ENCODE results near the gene ADARB1.

The ADARB1 gene

DNA sequence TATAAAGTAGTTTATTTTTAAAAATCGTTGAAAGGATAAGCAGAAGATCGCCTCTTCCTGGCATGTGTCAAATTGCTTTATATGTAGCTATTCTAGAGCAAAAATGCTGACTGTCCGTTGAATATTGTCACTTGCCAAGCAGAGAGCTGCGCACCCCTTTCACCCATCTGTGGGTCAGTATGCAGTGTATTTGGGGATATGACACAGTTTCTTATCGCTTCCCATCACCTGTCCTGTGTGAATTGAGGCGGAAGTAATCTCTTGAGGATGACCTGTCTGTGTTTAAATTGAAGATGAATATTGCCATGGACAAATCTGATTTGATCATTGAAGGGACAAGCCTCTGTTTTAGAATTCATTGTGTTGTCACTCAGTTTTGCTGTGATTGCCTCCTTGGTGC, 161.1 kb downstream of the ADARB1 start:
- no peak for DNase-seq

DNA sequence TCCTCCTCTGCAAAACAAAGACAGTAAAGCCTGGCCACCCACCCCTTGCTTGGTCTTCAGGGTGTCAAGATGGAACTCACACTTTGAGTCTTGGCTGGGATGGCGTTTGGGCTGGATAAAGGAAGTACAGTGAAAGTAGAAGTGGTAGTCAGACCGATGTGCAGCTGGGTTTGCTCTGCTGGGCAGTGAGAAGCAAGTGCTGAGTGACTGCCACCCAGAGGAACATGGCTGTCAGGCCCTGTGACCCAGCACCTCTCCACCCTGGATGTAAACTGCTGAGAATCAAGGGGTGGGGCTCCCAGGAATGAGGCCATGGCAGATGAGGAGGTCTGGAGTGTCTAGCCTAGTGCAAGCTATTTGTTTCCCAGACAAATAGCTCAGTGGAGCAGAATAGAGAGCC, 162.1 kb downstream of the ADARB1 start:
- DNase-seq = no peak

DNA sequence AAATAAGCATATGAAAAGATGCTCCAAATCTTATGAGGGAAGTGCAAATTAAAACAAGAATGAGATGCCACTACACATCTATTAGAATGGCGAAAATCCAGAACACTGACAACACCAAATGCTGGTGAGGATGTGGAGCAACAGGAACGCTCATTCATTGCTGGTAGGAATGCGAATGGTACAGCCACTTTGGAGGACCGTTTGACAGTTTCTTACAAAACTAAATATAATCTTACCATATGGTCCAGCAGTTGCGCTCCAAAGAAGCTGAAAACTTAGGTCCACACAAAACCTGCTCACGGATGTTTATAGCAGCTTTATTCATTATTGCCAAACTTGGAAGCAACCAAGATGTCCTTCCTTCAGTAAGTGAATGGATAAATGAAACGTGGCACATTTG, 163.0 kb downstream of the ADARB1 start:
- no peak for DNase-seq

DNA sequence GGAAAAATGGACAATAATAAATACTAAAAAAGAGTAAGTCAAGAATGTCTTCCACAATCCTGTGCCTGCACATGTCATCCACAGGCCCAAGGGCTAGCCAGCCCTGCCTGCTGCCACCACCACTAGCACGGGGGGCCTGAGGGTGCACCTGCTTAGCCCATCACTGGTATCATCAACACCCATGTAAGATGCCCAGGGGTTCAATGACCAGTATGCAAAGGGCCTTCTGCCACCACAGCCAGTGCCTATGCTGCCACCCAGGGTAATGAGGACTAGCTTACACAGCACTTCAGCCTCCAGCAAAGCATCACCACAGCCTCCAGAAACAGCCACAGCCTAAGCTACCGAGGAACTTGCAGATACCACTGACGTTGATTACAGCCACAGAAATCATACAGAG, 167.0 kb downstream of the ADARB1 start:
- no peak for DNase-seq

DNA sequence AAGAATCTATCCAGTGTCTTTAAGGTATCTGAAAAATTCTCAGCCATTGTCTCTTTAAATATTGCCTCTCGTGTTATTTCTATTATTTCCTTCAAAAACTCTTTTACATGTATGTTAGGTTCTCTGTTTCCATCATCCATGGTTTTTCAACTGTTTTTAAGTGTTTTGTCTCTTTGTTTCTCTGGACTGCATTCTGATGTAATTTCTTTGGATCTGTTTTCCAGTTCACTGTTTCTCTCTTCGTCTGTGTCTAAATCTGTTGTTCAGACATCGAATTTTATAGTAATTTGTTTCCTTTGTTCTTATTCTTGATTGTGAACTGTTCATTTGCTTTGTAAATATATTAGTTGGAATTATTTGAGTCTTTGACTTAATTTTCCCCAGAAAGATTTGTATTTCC, 169.2 kb downstream of the ADARB1 start:
- DNase-seq = no peak

DNA sequence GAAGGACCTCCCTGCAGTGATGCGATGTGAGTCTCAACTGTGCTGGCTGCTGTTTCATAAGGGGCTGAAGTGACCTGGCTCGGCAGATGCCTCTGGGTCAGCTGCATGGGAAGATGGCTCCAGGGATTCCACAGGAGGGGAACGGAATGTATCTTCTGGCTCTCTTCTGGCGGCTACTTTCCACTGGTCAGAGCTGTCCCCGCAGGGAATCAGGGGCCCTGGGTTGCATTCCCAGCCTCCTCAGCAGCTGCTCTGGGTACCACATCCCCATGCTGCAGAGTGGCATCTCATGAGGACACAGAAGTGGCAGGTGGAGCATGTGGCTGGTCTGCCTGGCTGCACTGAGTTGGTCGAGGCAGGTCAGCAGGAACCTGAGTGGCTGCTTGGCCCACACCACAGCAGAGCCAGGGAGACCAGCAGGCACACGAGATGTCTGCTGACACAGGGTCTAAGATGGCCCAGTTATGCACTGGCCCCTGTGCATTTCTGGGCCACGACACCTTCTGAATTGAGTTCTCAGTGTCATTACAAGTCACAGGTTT, 170.5 kb downstream of the ADARB1 start:
- DNase-seq = no peak

DNA sequence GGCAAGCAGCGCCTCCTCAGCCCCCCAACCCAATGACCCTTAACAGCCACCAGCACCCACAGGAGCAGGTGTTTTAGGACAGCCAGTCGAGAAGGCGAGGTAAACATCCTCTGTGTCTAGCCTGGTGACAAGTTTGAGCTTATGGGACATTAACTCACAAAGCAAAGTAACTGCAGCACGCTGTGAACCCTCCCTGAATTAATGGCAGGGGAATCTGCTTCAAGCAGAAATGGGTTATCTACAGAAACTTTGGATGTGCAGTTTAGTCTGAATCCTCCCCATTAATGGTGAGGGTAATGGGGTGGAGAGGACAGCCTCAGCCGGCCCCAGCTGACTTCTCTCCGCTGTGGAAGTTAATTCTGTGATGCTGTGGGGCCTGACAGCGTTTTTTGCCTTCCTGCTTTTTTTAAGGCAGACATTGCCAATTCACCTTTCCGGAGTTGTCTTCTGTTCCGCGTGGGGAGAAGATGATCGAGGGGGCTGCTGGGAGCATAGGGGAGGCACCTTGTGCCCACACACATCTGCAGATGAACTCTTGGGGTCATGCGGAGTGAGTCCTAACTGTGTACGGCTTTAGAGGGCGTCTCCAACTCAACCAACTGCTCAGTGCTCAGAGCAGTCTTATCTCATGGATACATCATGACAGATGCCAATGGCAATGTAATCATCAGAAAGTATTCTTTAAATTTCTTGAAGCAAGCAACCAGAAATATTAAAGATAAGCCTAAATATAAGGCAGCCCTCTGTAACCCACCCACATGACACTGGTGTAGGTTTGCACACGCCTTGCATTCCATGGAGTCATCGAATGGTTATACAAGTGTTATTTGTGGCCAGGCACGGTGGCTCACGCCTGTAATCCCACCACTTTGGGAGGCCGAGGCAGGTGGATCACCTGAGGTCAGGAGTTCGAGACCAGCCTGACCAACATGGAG, 172.3 kb downstream of the ADARB1 start:
- no peak for DNase-seq

DNA sequence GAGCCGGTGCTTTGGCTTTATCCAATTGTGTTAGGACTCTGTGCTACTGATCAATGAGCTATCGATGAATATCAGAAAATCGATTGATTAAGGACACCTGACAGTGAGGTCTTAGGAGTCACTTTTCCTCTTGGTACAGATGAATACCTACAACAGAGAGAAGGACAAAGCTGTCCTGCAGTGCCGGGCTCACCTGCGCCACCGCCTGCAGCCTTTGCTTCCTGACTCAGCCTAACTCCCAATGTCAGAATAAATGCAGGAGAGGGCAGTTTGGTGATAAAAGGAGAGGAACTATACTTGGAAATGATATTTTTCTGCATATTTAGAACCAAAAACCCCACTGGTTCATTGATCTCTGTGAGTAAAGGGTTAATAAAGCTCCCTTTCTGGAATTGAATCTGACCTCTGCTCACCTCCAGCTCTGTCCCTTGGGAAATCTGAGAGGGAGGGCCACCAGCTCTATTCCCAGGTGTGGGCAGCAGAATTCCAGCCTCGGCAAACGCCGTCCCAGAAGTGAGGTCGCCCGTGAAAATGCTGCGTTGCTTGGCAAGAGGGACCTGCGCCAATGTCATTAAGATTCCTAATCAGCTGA, 174.0 kb downstream of the ADARB1 start:
- DNase-seq = no peak

DNA sequence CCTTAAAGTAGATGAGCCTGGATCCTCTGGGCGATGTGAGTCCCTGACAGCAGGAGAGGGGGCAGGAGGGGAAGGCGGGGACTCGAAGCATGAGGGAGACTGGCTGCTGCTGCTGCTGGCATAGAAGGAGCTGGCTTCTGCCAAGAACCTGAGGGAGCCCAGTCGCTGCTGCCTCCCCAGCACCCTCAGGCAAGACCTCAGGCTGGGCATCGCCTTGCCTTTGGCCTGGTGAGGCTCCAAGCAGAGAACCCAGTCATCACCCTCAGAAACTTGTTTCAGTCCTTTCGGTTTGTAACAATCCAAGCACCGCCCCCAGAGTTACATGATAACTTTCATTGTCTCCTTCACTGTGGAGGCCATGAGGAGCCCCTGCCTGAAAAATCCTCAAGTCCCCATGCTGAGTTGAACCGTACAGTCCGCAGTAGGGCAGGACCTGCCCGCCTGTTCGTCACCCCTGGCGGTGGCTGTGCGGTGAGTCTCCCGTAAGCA, 174.6 kb downstream of the ADARB1 start:
- peak; percentile 6 for DNase-seq

DNA sequence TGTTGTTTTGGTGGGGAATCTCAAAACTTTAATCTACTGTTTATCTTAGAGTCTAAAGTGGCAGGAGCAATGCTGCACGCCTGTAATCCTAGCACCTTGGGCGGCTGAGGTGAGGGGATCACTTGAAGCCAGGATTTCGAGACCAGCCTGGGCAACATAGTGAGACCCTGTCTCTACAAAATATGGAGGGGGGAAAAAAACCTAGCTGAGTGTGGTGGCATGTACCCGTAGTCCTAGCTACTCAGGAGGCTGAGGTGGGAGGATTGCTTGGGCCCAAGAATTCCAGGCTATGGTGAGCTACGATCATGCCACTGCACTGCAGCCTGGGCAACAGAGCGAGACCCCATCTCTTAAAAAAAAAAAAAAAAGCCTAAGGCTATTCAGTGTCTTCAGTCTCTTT, 175.2 kb downstream of the ADARB1 start:
- no peak for DNase-seq

DNA sequence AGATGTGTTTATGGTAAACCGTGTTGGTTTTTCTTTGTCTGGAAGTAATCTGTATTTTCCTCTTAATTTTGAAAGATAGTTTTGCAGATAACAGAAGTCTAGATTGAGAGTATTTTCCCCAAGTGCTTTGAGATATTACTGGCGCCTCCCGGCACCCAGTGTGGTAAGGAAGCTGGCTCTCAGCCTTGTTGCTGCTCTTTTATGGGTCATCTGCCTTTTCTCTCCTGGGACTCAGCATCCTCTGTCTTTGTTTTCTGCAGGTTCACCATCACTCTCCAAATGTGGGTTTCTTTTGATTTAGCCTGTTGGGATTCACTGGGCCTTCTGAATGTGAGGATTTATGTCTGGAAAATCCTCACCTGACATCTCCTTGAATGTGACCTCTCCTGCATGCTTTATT, 175.9 kb downstream of the ADARB1 start:
- DNase-seq = no peak

DNA sequence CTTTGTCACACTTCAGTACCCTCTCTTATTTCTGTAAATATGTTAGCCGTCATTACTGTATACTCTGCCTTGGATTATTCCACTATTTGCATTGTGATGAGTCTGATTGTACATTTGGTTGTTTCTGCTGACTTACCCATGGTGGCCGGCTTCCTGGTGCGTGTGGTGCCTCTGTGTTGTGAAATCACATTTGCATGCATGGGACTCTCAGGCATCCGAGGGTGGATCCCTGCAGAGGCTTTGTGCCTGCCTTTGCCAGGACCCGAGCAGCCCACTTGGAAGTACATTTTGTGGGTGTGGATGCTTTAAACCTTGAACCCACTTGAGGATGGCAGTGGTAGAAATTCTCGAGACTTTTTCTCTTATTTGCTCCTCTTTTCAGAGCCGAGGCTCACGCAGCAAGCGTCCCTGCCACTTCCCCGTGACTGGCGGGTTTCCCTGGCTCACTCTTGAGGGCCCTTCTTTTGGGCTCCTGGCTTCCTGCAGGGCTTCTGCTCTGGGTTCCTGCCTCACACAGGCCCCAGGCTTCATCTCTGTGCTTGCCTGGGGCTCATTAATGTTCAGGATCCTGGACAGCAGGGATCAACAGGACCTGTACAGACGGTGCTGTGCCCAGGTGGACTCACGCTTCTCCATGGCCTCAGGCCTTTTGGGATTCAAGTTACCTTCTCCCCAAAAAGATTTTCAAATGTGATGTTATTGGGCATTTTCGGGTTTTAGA, 176.7 kb downstream of the ADARB1 start:
- no peak for DNase-seq

DNA sequence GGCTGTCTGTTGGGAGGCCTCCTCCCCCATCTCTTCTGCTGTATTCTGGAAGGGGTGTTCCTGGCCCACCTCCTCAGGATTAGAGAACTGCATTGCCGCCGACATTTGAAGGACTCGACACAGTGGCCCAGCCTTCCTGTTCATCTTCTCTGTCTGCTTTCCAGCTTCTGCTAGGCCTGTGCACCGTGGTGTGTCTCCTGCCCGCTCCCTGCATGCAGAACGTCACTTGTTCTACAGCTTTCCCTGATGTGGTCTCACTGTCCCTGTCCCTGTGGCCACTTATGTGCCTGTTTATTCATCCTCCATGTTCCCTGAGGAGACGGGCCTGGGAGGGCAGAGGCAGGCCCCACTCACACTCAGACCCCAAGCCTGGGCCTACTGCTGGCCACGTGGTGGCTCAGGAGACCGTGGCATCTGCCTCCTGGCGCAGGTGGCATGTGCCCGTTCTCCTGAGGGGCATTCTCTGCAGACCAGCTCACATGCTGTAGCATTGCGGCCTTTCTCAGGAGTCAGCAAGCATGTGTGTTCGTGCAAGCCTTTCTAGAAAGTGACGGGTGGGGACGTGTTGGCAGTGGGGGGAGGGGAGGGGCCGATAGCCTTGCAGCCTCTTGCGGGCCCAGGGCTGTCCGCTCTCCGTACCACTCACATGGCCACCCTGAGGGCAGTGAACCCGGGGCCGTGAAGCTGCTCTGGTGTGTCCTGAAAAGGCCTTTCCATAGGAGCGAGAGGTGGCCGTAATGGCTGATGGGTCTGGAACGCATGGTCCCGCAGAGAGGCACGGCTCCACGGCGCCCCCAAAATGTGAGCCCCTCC, 177.5 kb downstream of the ADARB1 start:
- no peak for DNase-seq

DNA sequence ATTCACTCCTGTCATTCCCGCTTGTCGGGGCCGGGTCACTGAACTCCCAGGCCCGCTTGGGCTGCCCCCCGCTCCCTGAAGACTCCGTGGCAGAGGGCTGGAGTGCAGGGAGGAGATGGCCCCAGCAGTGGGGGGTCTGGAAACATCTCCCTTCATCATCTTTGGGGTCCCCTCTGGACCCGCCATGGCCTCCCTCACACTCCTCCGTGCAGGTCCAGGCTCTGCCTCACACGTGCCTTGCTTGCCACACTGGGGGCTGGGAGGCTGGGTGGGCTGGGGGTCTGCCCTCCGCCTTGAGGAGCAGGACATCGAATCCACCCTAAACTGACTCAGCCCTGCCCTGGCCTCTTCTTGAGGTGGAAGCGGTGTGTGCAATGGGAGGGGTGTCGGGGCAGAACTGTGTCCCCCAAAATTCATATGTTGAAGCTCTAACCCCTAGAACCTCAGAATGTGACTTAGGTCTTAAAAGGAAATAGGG, 178.1 kb downstream of the ADARB1 start:
- no peak for DNase-seq

DNA sequence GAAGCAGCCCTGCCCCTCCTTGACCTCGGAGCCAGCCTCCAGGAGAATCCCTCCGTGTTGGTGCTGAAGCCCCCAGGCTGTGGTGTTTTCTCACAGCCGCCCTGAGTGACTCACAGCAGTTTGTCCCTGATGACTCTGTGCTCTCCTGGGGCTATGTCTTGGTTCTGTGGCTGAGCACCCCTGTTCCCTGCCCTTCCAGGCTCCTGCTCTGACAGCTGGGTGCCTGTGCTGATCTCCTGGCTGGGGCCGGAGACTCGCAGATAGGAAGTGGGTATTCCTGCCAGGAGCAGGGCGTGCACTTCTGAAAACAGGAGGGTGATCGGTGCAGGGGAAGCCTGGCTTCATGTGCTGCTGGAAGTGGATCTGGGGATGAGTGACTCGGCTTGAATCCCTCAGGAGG, 178.8 kb downstream of the ADARB1 start:
- peak; percentile 28 for DNase-seq

DNA sequence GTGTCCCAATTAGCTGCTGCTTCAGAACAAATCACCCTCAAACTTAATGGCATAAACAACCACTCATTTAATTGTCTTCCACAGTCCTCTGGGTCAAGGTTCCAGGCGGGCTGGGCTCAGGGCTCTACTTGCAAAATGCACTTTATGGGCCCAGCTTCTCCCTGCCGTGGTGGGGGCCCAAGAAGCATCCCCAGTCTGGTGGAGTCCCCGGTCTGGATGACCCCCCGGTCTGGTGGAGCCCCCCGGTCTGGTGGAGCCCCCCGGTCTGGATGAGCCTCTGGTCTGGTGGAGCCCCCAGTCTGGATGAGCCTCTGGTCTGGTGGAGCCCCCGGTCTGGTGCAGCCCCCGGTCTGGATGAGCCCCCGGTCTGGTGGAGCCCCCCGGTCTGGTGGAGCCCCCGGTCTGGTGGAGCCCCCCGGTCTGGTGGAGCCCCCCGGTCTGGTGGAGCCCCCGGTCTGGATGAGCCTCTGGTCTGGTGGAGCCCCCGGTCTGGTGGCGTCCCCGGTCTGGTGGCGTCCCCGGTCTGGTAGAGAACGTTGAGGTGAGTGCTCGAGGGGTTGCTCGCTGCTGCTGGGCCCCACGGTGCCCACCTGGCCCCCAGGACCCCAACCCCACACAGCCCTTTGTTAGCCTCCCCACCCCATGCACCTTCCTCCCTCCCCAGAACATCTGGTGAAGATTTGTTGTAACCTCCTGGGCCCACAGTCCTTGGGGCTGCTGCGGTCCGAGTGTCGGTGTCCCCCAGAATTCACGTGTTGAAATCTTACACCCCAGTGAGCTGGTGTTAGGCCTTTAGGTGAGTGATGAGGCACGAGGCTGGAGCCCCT, 179.5 kb downstream of the ADARB1 start:
- no peak for DNase-seq

DNA sequence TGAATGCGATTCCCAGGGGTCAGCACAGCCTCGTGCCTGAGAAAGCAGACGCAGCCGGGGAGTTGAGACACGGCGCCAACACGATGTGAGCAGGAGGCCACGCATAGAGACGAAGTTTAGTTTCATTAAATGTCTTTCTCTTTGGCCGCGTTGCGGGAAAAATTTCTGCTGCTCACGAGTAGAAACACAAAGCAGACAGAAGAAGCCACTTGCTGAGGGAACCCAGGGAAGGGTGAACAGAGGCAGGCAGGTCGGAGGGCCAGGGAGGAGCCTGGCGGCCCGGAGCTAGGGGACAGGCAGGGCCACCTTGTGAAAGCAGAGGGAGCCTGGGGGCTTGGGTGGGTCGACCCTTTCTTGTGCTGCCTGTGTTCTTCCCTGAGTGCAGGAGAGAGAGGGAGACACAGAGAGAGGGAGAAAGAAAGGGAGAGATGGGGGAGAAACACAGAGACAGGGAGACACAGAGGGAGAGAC, 180.1 kb downstream of the ADARB1 start:
- no peak for DNase-seq

DNA sequence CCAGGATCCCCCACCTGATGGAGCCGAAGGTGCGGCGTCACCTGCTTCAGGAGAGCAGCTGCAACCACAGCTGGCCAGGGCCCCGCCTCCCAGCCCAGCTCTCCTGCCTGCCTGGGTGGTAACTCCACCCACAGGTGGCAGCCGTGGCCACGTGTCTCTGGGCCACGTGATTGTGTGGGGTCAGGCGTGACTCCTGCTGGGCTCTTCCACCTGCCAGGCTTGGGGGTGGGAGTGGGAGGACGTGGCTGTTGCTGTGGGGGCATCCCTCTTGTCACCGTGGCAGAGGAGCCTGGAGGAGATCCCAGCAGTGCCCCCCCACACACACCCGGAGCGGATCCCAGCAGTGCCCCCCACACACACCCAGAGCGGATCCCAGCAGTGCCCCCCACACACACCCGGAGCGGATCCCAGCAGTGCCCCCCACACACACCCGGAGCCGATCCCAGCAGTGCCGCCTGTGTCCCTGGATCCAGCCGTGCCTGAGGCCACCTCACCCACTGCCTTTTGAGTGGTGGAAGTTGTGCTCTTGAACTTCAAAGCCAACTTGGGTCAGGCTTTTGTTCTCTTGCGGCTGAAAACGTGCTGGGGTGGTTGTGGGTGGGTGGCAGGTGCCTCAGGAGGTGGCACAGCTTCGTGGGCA, 181.1 kb downstream of the ADARB1 start:
- DNase-seq = no peak

DNA sequence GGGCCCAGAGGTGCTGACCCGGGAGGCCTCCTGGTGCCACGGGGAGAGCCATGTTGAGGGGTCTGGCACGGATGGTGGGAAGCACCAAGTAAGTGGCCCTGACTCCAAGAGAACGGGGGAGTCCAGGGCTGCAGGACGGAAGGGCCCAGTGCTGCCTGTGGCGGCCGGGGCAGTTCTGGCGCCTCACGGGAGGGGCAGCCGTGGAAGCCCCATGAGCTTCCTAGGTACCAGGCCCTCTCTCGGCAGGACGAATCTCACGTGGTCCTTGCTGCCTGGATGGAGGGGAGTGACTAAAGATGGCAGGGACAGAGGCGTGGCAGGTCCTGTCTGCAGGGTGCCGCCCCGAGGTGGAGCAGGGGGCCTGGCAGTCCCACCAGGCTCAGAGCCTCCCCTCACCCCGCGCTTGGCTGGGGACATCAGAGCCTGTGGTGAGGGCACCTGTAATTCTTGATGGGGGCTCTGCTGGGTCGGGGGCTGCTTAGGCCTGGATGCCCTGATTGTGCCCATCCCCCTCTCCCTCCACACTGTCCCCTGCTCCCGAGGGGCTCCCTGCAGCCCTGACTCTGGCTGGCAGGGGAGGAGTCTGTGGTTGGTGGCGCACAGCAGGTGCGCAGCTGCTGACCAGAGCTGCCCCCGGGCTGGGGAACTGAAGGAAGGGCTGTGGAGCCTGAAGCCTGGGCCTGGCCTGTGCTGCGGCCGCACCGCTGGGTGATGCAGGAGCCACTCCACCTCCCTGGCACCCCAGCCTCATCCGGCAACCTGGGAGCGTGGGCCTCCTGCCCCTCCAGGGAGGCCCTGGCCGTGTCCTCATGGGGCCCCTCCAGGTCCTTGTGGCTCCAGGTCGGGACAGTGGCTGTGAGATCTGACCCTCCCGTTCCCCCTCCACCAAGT, 181.9 kb downstream of the ADARB1 start:
- DNase-seq = no peak
